ENCODE measurements around the gene MFAP4.
A peak's percentile ranks its signal among the peaks of the same experiment; 100 is the strongest.

The MFAP4 gene

GRCh38 chr17:19365499-19365817 lies 21.5 kb downstream of the MFAP4 start:
- Histone ChIP-seq H3K27me3 (ENCODE audit: insufficient read depth, low read length) (no peaks in the 10 kb centered on the region), H3K27ac (ENCODE audit: low read length) (no peak overlapping the region), H3K36me3 (ENCODE audit: insufficient read depth, low read depth, low read length) (no peaks in the 10 kb centered on the region), H3K9ac (ENCODE audit: low read depth, low read length) (no peak overlapping the region), H3K4me1 (ENCODE audit: insufficient read depth, low read length) (0 out of 2 replicates have a peak, but pooled peaks cover 2% of the 10 kb centered on the region), H3K9me3 (ENCODE audit: insufficient read depth, low read depth, low read length) (no peaks in the 10 kb centered on the region), H3K4me3 (ENCODE audit: low read length) (no peak overlapping the region)

DNA sequence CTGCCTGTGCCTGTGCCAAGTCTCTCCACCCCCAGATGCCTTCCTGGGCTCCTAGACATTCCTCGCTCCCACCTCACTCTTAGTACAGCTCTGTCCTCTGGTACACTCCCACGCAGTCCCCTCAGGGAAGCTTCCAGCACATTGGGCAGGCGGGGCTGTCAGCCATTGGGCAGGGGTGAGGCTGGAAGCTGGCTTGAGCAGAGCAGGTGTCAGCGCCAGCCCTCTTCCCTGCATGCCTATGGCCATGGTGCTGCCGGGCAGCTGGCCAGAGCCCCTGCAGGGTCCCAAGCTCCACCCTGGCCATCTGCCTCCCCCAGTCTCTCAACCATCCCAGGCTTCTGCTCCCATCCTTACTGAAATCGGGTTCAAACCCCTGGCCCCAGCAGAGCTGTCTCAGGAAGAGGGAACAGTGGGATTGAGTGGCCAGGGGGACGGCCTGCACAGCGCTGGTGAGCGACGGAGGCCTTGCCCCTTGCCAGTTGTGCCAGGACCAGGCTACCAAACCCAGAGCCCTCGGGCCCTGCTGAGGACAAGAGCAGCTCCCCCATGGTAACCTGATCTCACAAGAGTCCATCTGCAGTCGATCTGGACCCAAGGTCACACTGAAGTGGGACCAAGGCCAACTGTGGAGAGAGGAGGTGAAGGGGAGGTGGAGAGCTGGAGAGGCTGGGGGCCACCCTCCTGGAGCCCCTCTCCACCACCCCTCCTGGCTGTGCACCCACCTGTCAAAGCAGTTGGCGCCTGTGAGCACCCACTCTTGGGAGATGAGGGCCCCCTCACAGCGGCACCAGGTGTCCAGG lies 22.1 kb downstream of the MFAP4 start:
- Histone ChIP-seq H3K27me3 (ENCODE audit: insufficient read depth, low read length) (no peaks in the 10 kb centered on the region), H3K4me3 (ENCODE audit: low read length) (no peak overlapping the region), H3K36me3 (ENCODE audit: insufficient read depth, low read depth, low read length) (0 out of 2 replicates have a peak, but pooled peaks cover 2% of the 10 kb centered on the region), H3K9me3 (ENCODE audit: insufficient read depth, low read depth, low read length) (no peaks in the 10 kb centered on the region), H3K9ac (ENCODE audit: low read depth, low read length) (no peak overlapping the region), H3K27ac (ENCODE audit: low read length) (no peak overlapping the region), H3K4me1 (ENCODE audit: insufficient read depth, low read length) (0 out of 2 replicates have a peak, but pooled peaks cover 2% of the 10 kb centered on the region)

DNA sequence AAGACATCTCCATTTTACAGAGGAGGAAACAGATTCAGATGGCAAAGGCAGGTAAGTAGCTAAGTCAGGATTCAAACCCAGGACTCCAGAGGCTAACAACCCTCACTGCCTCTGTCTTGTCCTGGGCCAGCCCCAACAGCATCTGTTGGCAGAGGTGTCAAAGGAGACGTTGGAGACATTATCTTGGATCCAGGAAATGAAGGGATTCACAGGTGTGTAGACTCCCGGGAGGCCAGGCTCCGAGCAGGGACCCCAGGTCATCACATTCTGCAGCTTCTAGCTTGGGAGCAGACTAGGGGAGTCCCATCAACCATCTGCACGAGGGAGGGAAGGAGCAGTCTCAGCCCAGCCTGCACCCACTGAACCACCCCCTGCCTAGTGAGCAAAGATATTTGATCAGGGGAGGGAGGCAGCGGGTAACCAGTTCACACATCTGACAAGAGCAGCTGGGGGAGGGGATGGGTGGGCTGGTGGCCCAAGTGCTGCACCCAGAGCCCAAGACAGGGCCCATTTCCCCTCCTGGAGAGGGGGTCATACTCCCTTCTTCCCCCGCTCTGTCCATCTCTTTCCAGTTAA lies 23.4 kb downstream of the MFAP4 start:
- H3K27ac ChIP-seq (ENCODE audit: low read length), result no peak overlapping the region
- H3K27me3 ChIP-seq (ENCODE audit: insufficient read depth, low read length), result no peaks in the 10 kb centered on the region
- H3K36me3 ChIP-seq (ENCODE audit: insufficient read depth, low read depth, low read length), result peaks cover 10% of the 10 kb centered on the region; the same call in 1 of the 2 replicates
- H3K4me1 ChIP-seq (ENCODE audit: insufficient read depth, low read length), result 0 out of 2 replicates have a peak, but pooled peaks cover 2% of the 10 kb centered on the region
- no peak overlapping the region for H3K9ac ChIP-seq (ENCODE audit: low read depth, low read length)
- H3K9me3 ChIP-seq (ENCODE audit: insufficient read depth, low read depth, low read length), result no peaks in the 10 kb centered on the region
- H3K4me3 ChIP-seq (ENCODE audit: low read length), result no peak overlapping the region; the same call in 1 of the 2 replicates

DNA sequence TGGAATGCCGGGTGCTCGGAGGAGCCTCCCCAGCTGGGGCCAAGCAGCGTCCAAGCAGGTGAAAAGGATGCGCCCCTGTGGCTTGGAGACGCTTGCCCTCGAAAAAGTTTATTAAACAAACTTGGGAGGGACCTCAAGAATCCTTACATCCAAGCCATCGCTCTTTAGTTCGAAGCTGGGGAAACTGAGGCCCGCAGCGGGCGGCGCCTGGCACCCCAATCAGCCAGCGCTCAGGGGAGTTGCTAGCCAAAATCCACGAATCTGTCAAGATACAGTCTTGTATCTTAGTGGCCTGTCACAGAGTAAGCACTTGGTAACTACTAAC lies 23.9 kb downstream of the MFAP4 start:
- H3K27me3 ChIP-seq (ENCODE audit: insufficient read depth, low read length), result no peaks in the 10 kb centered on the region
- H3K27ac ChIP-seq (ENCODE audit: low read length), result no peak overlapping the region
- H3K9me3 ChIP-seq (ENCODE audit: insufficient read depth, low read depth, low read length), result no peaks in the 10 kb centered on the region
- no peak overlapping the region for H3K9ac ChIP-seq (ENCODE audit: low read depth, low read length)
- H3K4me3 ChIP-seq (ENCODE audit: low read length), result peak overlapping the region; percentile 84; the same call in 1 of the 2 replicates
- peaks cover 11% of the 10 kb centered on the region; the same call in 1 of the 2 replicates for H3K36me3 ChIP-seq (ENCODE audit: insufficient read depth, low read depth, low read length)
- H3K4me1 ChIP-seq (ENCODE audit: insufficient read depth, low read length), result 0 out of 2 replicates have a peak, but pooled peaks cover 2% of the 10 kb centered on the region

DNA sequence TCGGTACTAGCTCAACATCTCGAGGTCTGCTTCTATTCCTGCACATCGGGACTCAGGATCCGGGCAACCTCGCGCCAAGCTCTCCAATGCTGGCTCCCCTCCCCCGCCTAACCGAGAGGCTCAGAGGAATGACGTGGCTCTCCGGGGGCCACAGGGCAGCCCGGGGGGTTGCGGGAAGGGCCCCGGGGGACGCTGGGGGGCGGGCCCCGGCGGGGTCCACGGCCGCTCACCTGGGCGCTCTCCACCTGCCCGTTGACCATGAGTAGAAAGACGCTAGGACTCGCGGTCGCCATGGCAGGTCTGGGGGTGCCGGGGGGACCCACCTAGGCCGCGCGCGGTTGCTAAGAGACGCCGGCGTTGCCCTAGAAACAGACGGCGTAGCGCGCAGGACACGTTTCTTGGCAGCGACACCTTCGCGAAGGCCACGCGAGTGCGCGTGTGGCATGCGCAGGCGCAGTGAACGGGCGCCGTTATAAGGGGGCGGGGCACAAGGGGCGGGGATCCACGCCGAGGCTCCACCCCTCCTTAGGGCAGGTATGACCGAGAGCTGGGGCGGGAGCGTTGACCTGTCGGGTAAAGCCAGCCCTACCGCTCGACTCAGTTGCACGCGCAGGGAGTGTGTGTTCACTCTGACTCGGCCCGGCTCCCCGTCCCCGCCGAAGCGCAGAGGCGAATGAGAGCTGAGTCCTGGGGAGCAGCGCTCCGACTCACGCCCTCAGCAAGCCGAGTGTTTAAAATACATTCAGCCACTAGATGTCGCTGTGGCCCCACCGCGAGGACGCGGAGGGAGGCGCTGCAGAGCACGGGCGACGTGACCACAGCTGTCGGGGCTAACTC lies 24.5 kb downstream of the MFAP4 start, which contains the start of gene B9D1:
TSS of gene B9D1 (minus strand) at position 447 of the 837 bp plus-strand sequence. CDS start at position 293, 154 bp downstream.
- 0 out of 2 replicates have a peak, but pooled peaks cover 2% of the 10 kb centered on the region for H3K4me1 ChIP-seq (ENCODE audit: insufficient read depth, low read length)
- no peaks in the 10 kb centered on the region for H3K9me3 ChIP-seq (ENCODE audit: insufficient read depth, low read depth, low read length)
- H3K27me3 ChIP-seq (ENCODE audit: insufficient read depth, low read length), result no peaks in the 10 kb centered on the region
- H3K9ac ChIP-seq (ENCODE audit: low read depth, low read length), result peak within 1 kb of the TSS; percentile 69; the same call in 1 of the 2 replicates
- H3K27ac ChIP-seq (ENCODE audit: low read length), result no peak within 1 kb of the TSS
- peak within 1 kb of the TSS; percentile 84 for H3K4me3 ChIP-seq (ENCODE audit: low read length)
- peaks cover 17% of the 10 kb centered on the region; the same call in 1 of the 2 replicates for H3K36me3 ChIP-seq (ENCODE audit: insufficient read depth, low read depth, low read length)

- Histone ChIP-seq H3K27ac (ENCODE audit: low read length) (no peak overlapping the region), H3K9ac (ENCODE audit: low read depth, low read length) (peak overlapping the region; percentile 69; the same call in 1 of the 2 replicates), H3K9me3 (ENCODE audit: insufficient read depth, low read depth, low read length) (no peaks in the 10 kb centered on the region), H3K27me3 (ENCODE audit: insufficient read depth, low read length) (no peaks in the 10 kb centered on the region), H3K4me1 (ENCODE audit: insufficient read depth, low read length) (0 out of 2 replicates have a peak, but pooled peaks cover 2% of the 10 kb centered on the region), H3K36me3 (ENCODE audit: insufficient read depth, low read depth, low read length) (peaks cover 22% of the 10 kb centered on the region), H3K4me3 (ENCODE audit: low read length) (peak overlapping the region; percentile 84)
These were observed 25.1 kb downstream of the MFAP4 start for GRCh38 chr17:19361944-19362276.

- Histone ChIP-seq H3K27ac (ENCODE audit: low read length) (no peak overlapping the region), H3K9ac (ENCODE audit: low read depth, low read length) (no peak overlapping the region), H3K36me3 (ENCODE audit: insufficient read depth, low read depth, low read length) (peaks cover 28% of the 10 kb centered on the region), H3K27me3 (ENCODE audit: insufficient read depth, low read length) (no peaks in the 10 kb centered on the region), H3K9me3 (ENCODE audit: insufficient read depth, low read depth, low read length) (no peaks in the 10 kb centered on the region), H3K4me3 (ENCODE audit: low read length) (peak overlapping the region; percentile 84; the same call in 1 of the 2 replicates), H3K4me1 (ENCODE audit: insufficient read depth, low read length) (0 out of 2 replicates have a peak, but pooled peaks cover 2% of the 10 kb centered on the region)
These were observed 25.7 kb downstream of the MFAP4 start for GRCh38 chr17:19361326-19361725.

- Histone ChIP-seq H3K9me3 (ENCODE audit: insufficient read depth, low read depth, low read length) (no peaks in the 10 kb centered on the region), H3K9ac (ENCODE audit: low read depth, low read length) (no peak overlapping the region), H3K4me3 (ENCODE audit: low read length) (no peak overlapping the region), H3K27me3 (ENCODE audit: insufficient read depth, low read length) (no peaks in the 10 kb centered on the region), H3K27ac (ENCODE audit: low read length) (no peak overlapping the region), H3K4me1 (ENCODE audit: insufficient read depth, low read length) (0 out of 2 replicates have a peak, but pooled peaks cover 2% of the 10 kb centered on the region), H3K36me3 (ENCODE audit: insufficient read depth, low read depth, low read length) (peaks cover 30% of the 10 kb centered on the region)
These were observed 26.2 kb downstream of the MFAP4 start for GRCh38 chr17:19360772-19361171.

DNA sequence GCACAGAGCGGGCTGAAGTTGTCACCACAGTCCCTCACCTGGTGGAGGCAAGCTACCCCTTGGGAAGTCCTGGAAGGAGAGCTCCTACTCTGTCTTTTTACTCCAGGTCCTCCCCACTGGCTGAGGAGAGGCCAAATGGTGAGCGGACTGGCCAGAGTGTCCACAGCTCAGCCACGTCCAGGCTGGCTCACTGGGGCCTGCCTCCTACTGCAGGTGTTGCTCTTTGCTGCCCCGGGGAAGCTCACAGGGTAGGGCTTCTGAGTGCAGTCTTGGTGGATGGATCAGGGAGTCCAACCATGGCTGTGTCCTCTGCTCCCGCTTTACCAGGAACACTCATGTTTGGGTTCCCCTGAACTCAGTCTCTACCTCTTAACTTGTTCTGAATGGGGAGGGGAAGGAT lies 27.1 kb downstream of the MFAP4 start:
- Histone ChIP-seq H3K9ac (ENCODE audit: low read depth, low read length) (no peak overlapping the region), H3K27ac (ENCODE audit: low read length) (no peak overlapping the region), H3K9me3 (ENCODE audit: insufficient read depth, low read depth, low read length) (no peaks in the 10 kb centered on the region), H3K4me1 (ENCODE audit: insufficient read depth, low read length) (0 out of 2 replicates have a peak, but pooled peaks cover 2% of the 10 kb centered on the region), H3K4me3 (ENCODE audit: low read length) (no peak overlapping the region), H3K27me3 (ENCODE audit: insufficient read depth, low read length) (no peaks in the 10 kb centered on the region), H3K36me3 (ENCODE audit: insufficient read depth, low read depth, low read length) (peaks cover 30% of the 10 kb centered on the region)

- no peak overlapping the region for H3K4me3 ChIP-seq (ENCODE audit: low read length)
- no peak overlapping the region for H3K9ac ChIP-seq (ENCODE audit: low read depth, low read length)
These were observed 27.8 kb downstream of the MFAP4 start for GRCh38 chr17:19359151-19359550.

DNA sequence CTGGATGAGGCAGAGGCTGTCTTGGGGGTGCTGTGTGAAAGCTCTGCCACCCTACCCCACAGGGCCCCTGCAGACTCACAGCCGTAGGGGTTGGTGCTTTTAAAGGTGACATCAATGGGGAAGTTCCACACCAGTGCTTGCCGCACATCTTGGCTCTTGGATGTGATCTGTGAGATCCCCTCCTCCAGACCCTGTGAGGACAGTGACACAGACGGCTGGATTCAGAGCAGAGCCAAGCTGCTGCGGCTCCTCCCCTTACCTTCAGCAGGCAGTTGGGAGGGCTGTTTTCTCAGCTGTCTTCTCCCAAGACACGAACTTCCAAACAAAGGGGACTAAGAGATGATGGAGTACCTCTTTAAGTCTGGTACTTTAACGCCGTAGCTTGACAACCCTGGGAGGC lies 29.2 kb downstream of the MFAP4 start:
- H3K27me3 ChIP-seq (ENCODE audit: insufficient read depth, low read length), result no peaks in the 10 kb centered on the region
- H3K4me1 ChIP-seq (ENCODE audit: insufficient read depth, low read length), result no peaks in the 10 kb centered on the region
- H3K36me3 ChIP-seq (ENCODE audit: insufficient read depth, low read depth, low read length), result peaks cover 30% of the 10 kb centered on the region
- no peak overlapping the region for H3K4me3 ChIP-seq (ENCODE audit: low read length)
- H3K9me3 ChIP-seq (ENCODE audit: insufficient read depth, low read depth, low read length), result no peaks in the 10 kb centered on the region
- H3K27ac ChIP-seq (ENCODE audit: low read length), result no peak overlapping the region
- H3K9ac ChIP-seq (ENCODE audit: low read depth, low read length), result no peak overlapping the region

More at GRCh38 chr17:19359151-19359550, 27.8 kb downstream of the MFAP4 start:
- Histone ChIP-seq H3K36me3 (ENCODE audit: insufficient read depth, low read depth, low read length) (peaks cover 30% of the 10 kb centered on the region), H3K4me1 (ENCODE audit: insufficient read depth, low read length) (0 out of 2 replicates have a peak, but pooled peaks cover 2% of the 10 kb centered on the region), H3K27me3 (ENCODE audit: insufficient read depth, low read length) (no peaks in the 10 kb centered on the region), H3K9me3 (ENCODE audit: insufficient read depth, low read depth, low read length) (no peaks in the 10 kb centered on the region), H3K27ac (ENCODE audit: low read length) (no peak overlapping the region)
